PFSK-1 (cell line): ENCODE measurements around the gene NBEAL2.

ENCODE experiments used
- FOXP2 ChIP-seq: optimal IDR thresholded peaks from 2 replicates; pipeline ENCODE3; 2011; ENCODE audit warnings: borderline replicate concordance, control low read depth, inconsistent platforms; ENCODE audit not compliant: insufficient read depth; ENCODE audit errors: extremely low read length, extremely low read depth
- POLR2AphosphoS5 ChIP-seq: IDR thresholded peaks from 2 replicates; pipeline ENCODE4 v1.6.1; 2012; ENCODE audit warnings: low read depth, mild to moderate bottlenecking, control low read depth, low read length, moderate library complexity
- REST ChIP-seq, 2 experiments: IDR thresholded peaks; 2 replicates each; pipeline versions ENCODE4 v1.6.1 to v1.8.0; 2011 to 2012; ENCODE audit warnings: low read depth in 2 of 2, low read length in 2 of 2, control low read depth in 1 of 2, inconsistent platforms in 1 of 2, mild to moderate bottlenecking in 1 of 2, moderate library complexity in 1 of 2; ENCODE audit not compliant: insufficient read depth in 1 of 2
- SIN3A ChIP-seq: IDR thresholded peaks from 2 replicates; pipeline ENCODE4 v1.6.1; 2012; ENCODE audit warnings: mild to moderate bottlenecking, low read length, moderate library complexity, borderline replicate concordance; ENCODE audit not compliant: insufficient read depth
- TAF1 ChIP-seq: IDR thresholded peaks from 2 replicates; pipeline ENCODE4 v1.6.1; 2012; ENCODE audit warnings: low read length, control low read depth, borderline replicate concordance; ENCODE audit not compliant: insufficient read depth

The NBEAL2 gene

GRCh38 chr3:47013231-47013630 is 33.8 kb downstream of the NBEAL2 start:
- TF ChIP-seq FOXP2 (no peak), REST (IDR thresholded peaks at IDR 0.05; ENCODE audit: insufficient read depth in 1 of 2, low read depth in 2 of 2, low read length in 2 of 2) (no peak), SIN3A (no peak), TAF1 (no peak), POLR2AphosphoS5 (no peak)

GRCh38 chr3:47014036-47014435 is 34.6 kb downstream of the NBEAL2 start:
- no peak for TF ChIP-seq REST (IDR thresholded peaks at IDR 0.05; ENCODE audit: insufficient read depth in 1 of 2, low read depth in 2 of 2, low read length in 2 of 2)

- TF ChIP-seq POLR2AphosphoS5: no peak
- no peak for TF ChIP-seq FOXP2
- no peak for TF ChIP-seq REST (IDR thresholded peaks at IDR 0.05; ENCODE audit: insufficient read depth in 1 of 2, low read depth in 2 of 2, low read length in 2 of 2)
- TF ChIP-seq SIN3A: no peak
- no peak for TF ChIP-seq TAF1
These were observed 35.7 kb downstream of the NBEAL2 start for GRCh38 chr3:47015151-47015550.

GRCh38 chr3:47016086-47016933 is 36.8 kb downstream of the NBEAL2 start:
- no peak for TF ChIP-seq SIN3A
- TF ChIP-seq TAF1: no peak
- no peak for TF ChIP-seq POLR2AphosphoS5
- TF ChIP-seq REST (IDR thresholded peaks at IDR 0.05; ENCODE audit: insufficient read depth in 1 of 2, low read depth in 2 of 2, low read length in 2 of 2): no peak
- no peak for TF ChIP-seq FOXP2

- TF ChIP-seq TAF1 (no peak), SIN3A (0 out of 2 replicates have a peak, but pooled peaks have one; percentile 29)
These were observed 37.5 kb downstream of the NBEAL2 start for GRCh38 chr3:47016934-47017435.
